ENCODE data around the gene IGF2R.

IGF2R gene

GRCh38 chr6:159977255-159977903, 8.5 kb downstream of the IGF2R start:
- no peak for TF ChIP-seq EZH2 (IDR thresholded peaks at IDR 0.05; ENCODE audit: borderline replicate concordance, low read depth, low read length, severe bottlenecking)
- peak; percentile 8 for TF ChIP-seq CTCF (IDR thresholded peaks at IDR 0.05; ENCODE audit: borderline replicate concordance, extremely low read depth, low read length, poor library complexity, severe bottlenecking)
- Histone ChIP-seq H3K4me3 (ENCODE audit: low read depth in 1 of 2, low read length in 2 of 2) (peak overlapping the region in 1 of 2 experiments; percentile 47; a peak in 2 of 4 replicates), H3K27ac (ENCODE audit: low read length) (peak overlapping the region; percentile 84), H3K27me3 (ENCODE audit: insufficient read depth, low read length, poor library complexity) (no peaks in the 10 kb centered on the region), H3K79me2 (ENCODE audit: insufficient read depth, low read length) (peaks cover 96% of the 10 kb centered on the region), H3K4me2 (ENCODE audit: insufficient read depth, low read length) (peak overlapping the region; percentile 67), H3K9me3 (ENCODE audit: insufficient read depth, low read length, severe bottlenecking) (no peaks in the 10 kb centered on the region), H2AFZ (ENCODE audit: low read depth, low read length) (no peak overlapping the region), H3K4me1 (ENCODE audit: insufficient read depth, low read length) (peaks cover 98% of the 10 kb centered on the region), H4K20me1 (ENCODE audit: insufficient read depth, low read length) (peaks cover 68% of the 10 kb centered on the region), H3K36me3 (ENCODE audit: insufficient read depth, low read length) (no peaks in the 10 kb centered on the region; the same call in 1 of the 2 replicates), H3K9ac (ENCODE audit: low read depth, low read length) (peak overlapping the region; percentile 69)
- DNase-seq: peak; percentile 55
- ATAC-seq (ENCODE audit: insufficient read depth, low read depth): peak; percentile 8; the same call in 1 of the 3 replicates

GRCh38 chr6:159977904-159978268, 9.0 kb downstream of the IGF2R start:
- H3K4me2 ChIP-seq (ENCODE audit: insufficient read depth, low read length): peak overlapping the region; percentile 67
- no peaks in the 10 kb centered on the region for H3K36me3 ChIP-seq (ENCODE audit: insufficient read depth, low read length)
- no peaks in the 10 kb centered on the region for H3K27me3 ChIP-seq (ENCODE audit: insufficient read depth, low read length, poor library complexity)
- peak overlapping the region; percentile 84 for H3K27ac ChIP-seq (ENCODE audit: low read length)
- TF ChIP-seq EZH2 (IDR thresholded peaks at IDR 0.05; ENCODE audit: borderline replicate concordance, low read depth, low read length, severe bottlenecking) (no peak), CTCF (IDR thresholded peaks at IDR 0.05; ENCODE audit: borderline replicate concordance, extremely low read depth, low read length, poor library complexity, severe bottlenecking) (no peak)
- ATAC-seq (ENCODE audit: insufficient read depth, low read depth) (no peak), DNase-seq (no peak)
- H3K9me3 ChIP-seq (ENCODE audit: insufficient read depth, low read length, severe bottlenecking): no peaks in the 10 kb centered on the region
- H3K79me2 ChIP-seq (ENCODE audit: insufficient read depth, low read length): peaks cover 96% of the 10 kb centered on the region
- peak overlapping the region in 1 of 2 experiments; percentile 47; a peak in 2 of 4 replicates for H3K4me3 ChIP-seq (ENCODE audit: low read depth in 1 of 2, low read length in 2 of 2)
- H3K4me1 ChIP-seq (ENCODE audit: insufficient read depth, low read length): peaks cover 98% of the 10 kb centered on the region
- H3K9ac ChIP-seq (ENCODE audit: low read depth, low read length): peak overlapping the region; percentile 69
- H4K20me1 ChIP-seq (ENCODE audit: insufficient read depth, low read length): peaks cover 64% of the 10 kb centered on the region
- H2AFZ ChIP-seq (ENCODE audit: low read depth, low read length): no peak overlapping the region

- no peak overlapping the region for H2AFZ ChIP-seq (ENCODE audit: low read depth, low read length)
- H3K27me3 ChIP-seq (ENCODE audit: insufficient read depth, low read length, poor library complexity): no peaks in the 10 kb centered on the region
- peak overlapping the region in 1 of 2 experiments; percentile 47; a peak in 2 of 4 replicates for H3K4me3 ChIP-seq (ENCODE audit: low read depth in 1 of 2, low read length in 2 of 2)
- H3K9ac ChIP-seq (ENCODE audit: low read depth, low read length): peak overlapping the region; percentile 69
- peaks cover 98% of the 10 kb centered on the region for H3K4me1 ChIP-seq (ENCODE audit: insufficient read depth, low read length)
- H3K79me2 ChIP-seq (ENCODE audit: insufficient read depth, low read length): peaks cover 96% of the 10 kb centered on the region
- no peak for TF ChIP-seq CTCF (IDR thresholded peaks at IDR 0.05; ENCODE audit: borderline replicate concordance, extremely low read depth, low read length, poor library complexity, severe bottlenecking)
- no peak for TF ChIP-seq EZH2 (IDR thresholded peaks at IDR 0.05; ENCODE audit: borderline replicate concordance, low read depth, low read length, severe bottlenecking)
- DNase-seq (peak; percentile 50), ATAC-seq (ENCODE audit: insufficient read depth, low read depth) (peak; percentile 0; the same call in 1 of the 3 replicates)
- H3K27ac ChIP-seq (ENCODE audit: low read length): peak overlapping the region; percentile 84
- no peaks in the 10 kb centered on the region for H3K36me3 ChIP-seq (ENCODE audit: insufficient read depth, low read length)
- H4K20me1 ChIP-seq (ENCODE audit: insufficient read depth, low read length): peaks cover 64% of the 10 kb centered on the region
- H3K4me2 ChIP-seq (ENCODE audit: insufficient read depth, low read length): peak overlapping the region; percentile 67
- no peaks in the 10 kb centered on the region for H3K9me3 ChIP-seq (ENCODE audit: insufficient read depth, low read length, severe bottlenecking)
Observed at GRCh38 chr6:159978291-159979135, 9.6 kb downstream of the IGF2R start.
